HG03280 (cell line): ENCODE measurements around the gene DIP2A.

Source experiments
- ATAC-seq: cut with Tn5 transposase; IDR thresholded peaks from one replicate; pipeline ENCODE4 v1.9.1; 2021; ENCODE audit warnings: mild to moderate bottlenecking, moderate library complexity; ENCODE audit not compliant: unreplicated experiment

The DIP2A gene

GRCh38 chr21:46480466-46480865 is 21.8 kb downstream of the DIP2A start:
- ATAC-seq = no peak

DNA sequence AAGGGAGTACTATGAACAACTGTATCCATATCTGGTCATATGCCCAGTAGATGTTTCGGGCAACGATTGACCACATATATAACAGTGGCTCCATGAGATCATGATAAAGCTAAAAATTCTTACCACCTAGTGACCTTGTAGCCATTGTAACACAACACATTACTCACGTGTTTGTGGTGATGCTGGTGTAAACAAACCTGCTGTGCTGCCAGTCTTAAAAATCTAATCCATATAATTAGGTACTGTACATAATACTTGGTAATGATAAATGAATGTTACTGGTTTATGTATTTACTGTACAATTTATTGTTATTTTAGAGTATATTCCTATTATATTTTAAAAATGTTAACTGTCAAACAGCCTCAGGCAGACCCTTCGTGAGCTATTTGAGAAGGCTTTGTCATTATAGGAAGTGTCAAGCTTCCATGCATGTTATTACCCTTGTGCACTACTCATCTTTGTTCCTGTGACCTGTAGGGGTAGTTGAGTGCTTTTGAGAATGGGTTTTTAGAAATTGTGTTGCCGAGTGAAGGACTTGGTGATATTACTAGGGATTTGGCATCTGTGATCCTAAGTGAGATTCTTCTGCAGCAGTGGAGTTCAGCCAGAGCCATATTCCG is 23.6 kb downstream of the DIP2A start:
- no peak for ATAC-seq

- no peak for ATAC-seq
Observed at GRCh38 chr21:46482846-46483231, 24.1 kb downstream of the DIP2A start.

GRCh38 chr21:46483300-46484295 is 24.9 kb downstream of the DIP2A start:
- no peak for ATAC-seq

- no peak for ATAC-seq
Observed at GRCh38 chr21:46486481-46487126, 27.9 kb downstream of the DIP2A start.

GRCh38 chr21:46489162-46489663 is 30.5 kb downstream of the DIP2A start:
- ATAC-seq = no peak

GRCh38 chr21:46489800-46490199 is 31.1 kb downstream of the DIP2A start:
- no peak for ATAC-seq

DNA sequence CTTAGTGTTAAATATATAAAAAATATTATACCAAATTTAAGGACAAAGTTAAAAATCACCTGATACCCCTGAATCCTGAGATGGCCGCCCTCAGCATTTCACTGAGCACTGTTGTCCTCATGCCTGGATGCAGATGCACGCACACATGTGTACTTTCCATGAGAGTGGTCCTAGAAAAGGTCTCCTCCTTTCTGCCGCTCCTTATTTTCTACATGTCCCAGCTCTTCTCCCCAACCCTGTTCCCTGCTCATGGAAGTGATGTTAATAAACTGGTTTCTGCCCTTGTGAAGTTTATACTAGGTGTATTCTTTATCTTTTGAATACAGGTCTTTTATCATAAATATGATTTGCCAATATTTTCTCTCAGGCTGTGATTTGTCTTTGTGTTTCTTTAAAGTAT is 32.9 kb downstream of the DIP2A start:
- ATAC-seq = no peak

- no peak for ATAC-seq
Observed at GRCh38 chr21:46492851-46493250, 34.2 kb downstream of the DIP2A start.

DNA sequence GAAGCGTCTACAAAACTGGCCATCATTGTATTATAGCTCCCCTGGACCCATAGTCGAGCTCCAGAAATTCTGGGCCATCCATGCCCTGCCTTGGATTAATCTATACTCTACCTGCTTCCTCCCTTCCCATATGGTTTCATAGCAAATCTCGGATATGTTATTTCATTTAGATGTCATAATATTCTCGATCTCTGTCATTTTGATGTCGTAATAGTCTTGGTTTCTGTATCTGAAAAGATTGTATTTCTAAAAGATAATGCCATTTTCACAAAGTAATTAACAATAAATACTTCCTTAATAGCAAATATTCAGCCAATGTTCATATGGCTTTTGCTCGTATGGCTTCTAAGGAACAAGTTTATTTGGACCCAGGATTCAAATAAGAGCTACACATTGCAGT is 35.1 kb downstream of the DIP2A start:
- no peak for ATAC-seq

DNA sequence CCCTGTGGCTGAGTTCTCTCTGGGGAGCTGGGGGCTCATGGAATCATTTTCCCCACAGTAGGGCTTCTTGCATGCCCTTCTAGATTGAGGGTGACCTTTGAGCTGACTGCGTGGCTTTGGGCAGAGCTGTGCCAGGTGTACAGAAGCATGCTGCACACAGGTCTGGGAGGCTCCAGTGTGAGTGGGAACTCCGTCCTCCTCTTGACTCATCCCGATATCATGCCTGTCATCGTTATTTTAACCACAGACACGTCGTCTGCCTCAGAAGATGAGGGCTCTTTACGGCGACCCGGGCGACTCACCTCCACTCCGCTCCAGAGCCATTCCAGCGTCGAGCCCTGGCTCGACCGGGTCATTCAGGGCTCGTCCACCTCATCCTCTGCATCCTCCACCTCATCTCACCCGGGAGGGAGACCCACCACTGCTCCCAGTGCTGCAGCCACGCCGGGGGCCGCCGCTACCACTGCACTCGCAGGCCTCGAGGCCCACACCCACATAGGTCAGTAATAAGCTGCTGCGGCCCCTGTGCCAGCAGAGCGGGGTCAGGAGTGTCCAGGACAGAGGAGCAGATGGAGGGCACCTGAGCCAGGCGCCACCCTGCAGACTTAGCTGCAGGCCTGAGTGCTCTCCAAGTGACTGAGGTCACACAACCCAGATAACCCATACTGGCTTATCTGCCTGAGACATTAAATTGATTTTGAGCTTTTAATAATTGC is 39.8 kb downstream of the DIP2A start:
- no peak for ATAC-seq

- ATAC-seq = no peak
Observed at GRCh38 chr21:46500224-46500861, 41.7 kb downstream of the DIP2A start.

DNA sequence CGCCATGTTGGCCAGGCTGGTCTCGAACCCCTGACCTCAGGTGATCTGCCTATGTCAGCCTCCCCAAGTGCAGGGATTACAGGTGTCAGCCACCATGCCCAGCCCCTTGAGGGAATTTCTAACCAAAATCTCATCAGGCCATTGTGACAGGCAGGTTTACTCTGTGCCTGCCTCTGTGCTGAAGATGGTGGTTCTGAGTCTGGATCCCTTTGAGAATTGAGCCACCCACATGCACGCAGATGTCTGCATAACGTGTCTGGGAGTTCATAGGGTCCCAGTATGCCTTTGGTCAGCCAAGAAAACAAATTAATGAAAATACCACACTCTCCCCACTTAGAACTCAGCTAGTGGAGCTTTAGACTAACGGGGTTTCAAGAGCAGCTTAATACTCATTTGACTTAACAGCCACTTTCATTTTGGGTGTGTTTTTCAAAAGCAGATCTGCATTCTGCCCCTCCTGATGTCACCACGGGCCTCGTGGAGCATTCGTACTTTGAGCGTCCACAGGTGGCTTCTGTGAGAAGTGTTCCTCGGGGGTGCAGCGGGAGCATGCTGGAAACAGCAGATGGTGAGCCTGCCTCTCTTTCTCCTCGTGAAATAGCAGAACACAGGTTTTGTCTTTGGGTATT is 45.3 kb downstream of the DIP2A start:
- ATAC-seq = peak; percentile 57

DNA sequence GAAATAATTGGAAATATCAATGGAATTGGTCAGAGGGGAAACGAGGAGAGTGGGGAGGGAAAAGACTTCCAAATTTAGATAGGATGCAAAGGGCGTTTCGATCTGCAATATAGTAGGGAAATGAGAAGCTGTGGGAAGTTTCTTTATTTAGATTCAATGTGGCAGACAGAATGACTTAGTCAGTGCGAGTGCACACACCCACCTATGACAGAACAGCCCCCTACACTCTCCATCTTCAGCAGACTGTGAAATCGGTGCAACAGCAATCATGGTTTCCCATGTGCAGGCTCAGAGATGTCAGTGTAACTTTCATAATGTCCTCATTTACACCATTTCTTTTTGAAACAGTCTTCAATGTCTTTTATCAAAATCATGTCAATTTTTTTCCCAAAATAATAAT is 46.0 kb downstream of the DIP2A start:
- peak; percentile 31 for ATAC-seq

GRCh38 chr21:46507562-46507961 is 48.9 kb downstream of the DIP2A start:
- no peak for ATAC-seq

DNA sequence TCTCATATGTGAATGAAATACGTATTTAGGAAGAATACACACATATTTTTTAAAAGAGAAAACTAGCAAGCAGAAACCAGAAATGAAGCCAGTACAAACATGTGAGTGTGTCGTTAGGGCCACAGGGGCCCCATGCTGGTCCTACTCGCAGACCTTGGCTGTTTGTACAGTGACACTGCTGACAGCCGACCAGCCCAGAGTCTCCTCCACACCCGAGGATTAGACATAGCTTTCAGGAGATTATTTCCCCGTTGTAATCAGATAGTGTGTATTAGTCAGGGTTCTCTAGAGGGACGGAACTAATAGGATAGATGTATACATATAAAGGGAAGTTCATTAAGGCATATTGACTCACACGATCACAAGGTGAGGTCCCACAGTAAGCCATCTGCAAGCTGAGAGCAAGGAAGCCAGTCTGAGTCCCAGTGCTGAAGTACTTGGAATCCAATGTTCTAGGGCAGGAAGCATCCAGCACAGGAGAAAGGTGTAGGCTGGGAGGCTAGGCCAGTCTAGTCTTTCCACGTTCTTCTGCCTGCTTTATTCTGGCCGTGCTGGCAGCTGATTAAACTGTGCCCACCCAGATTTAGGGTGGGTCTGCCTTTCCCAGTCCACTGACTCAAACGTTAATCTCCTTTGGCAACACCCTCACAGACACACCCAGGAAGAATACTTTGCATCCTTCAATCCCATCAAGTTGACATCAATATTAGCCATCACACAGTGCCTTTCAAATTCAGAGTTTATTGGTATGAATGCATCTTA is 51.2 kb downstream of the DIP2A start:
- ATAC-seq = no peak

DNA sequence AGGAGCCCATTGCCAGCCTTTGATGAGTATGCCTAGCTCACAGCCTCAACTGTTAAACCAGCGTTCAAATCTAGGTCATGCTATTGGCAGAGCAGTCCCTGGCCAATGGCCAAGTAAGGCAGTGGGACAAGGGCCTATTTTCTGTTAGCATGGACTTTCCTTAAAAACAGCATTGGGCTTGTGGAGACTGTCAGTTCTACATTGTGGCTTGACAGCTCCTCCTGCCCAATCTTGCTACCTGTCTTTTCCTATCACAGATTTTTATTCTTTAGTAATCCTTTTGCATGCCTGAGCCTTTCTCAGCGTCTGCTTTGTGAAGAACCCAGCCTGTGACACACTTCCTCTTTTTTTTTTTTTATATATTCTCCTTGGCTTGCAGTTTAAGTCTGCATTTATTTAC is 56.4 kb downstream of the DIP2A start:
- no peak for ATAC-seq

- no peak for ATAC-seq
Observed at GRCh38 chr21:46516068-46516467, 57.4 kb downstream of the DIP2A start.

GRCh38 chr21:46517361-46517760 is 58.7 kb downstream of the DIP2A start:
- no peak for ATAC-seq
